Glomerular visceral epithelial cell (primary cell): ENCODE measurements around the gene C14orf132.

ENCODE experiments used
- DNase-seq: peaks from one replicate; pipeline ENCODE4 v3.0.0-alpha.2; 2016; ENCODE audit errors: extremely low spot score

C14orf132 gene

GRCh38 chr14:96098309-96098998 is 59.3 kb downstream of the C14orf132 start:
- DNase-seq: peak; percentile 29

- DNase-seq: no peak
Measured at GRCh38 chr14:96098999-96099335, 59.8 kb downstream of the C14orf132 start.

- peak; percentile 71 for DNase-seq
Measured at GRCh38 chr14:96100161-96101064, 61.3 kb downstream of the C14orf132 start.

GRCh38 chr14:96102081-96102856 is 63.1 kb downstream of the C14orf132 start:
- no peak for DNase-seq

- no peak for DNase-seq
Measured at GRCh38 chr14:96103075-96103474, 63.9 kb downstream of the C14orf132 start.

- DNase-seq: no peak
Measured at GRCh38 chr14:96103560-96104460, 64.6 kb downstream of the C14orf132 start.

GRCh38 chr14:96104469-96105057 is 65.4 kb downstream of the C14orf132 start:
- peak; percentile 88 for DNase-seq

GRCh38 chr14:96105089-96105925 is 66.1 kb downstream of the C14orf132 start:
- DNase-seq: no peak

- no peak for DNase-seq
Measured at GRCh38 chr14:96105926-96106441, 66.8 kb downstream of the C14orf132 start.

- DNase-seq: no peak
Measured at GRCh38 chr14:96106891-96107290, 67.7 kb downstream of the C14orf132 start.

GRCh38 chr14:96108061-96108795 is 69.1 kb downstream of the C14orf132 start:
- DNase-seq: no peak

GRCh38 chr14:96108911-96109310 is 69.7 kb downstream of the C14orf132 start:
- no peak for DNase-seq

- no peak for DNase-seq
Measured at GRCh38 chr14:96109596-96110355, 70.6 kb downstream of the C14orf132 start.

GRCh38 chr14:96112032-96112431 is 72.9 kb downstream of the C14orf132 start:
- no peak for DNase-seq

GRCh38 chr14:96114002-96114401 is 74.8 kb downstream of the C14orf132 start:
- DNase-seq: no peak

GRCh38 chr14:96117101-96117897 is 78.1 kb downstream of the C14orf132 start:
- DNase-seq: no peak

- no peak for DNase-seq
Measured at GRCh38 chr14:96117960-96118359, 78.8 kb downstream of the C14orf132 start.
